Gastroesophageal sphincter (tissue), 3 donors: ENCODE measurements around the gene ARNT2.

Experiments
- EP300 ChIP-seq: sonication (generic); formaldehyde crosslinking; IDR thresholded peaks from one replicate; pipeline ENCODE4 v1.6.1; 2017; ENCODE audit warnings: antibody characterized with exemption, mild to moderate bottlenecking
- POLR2AphosphoS5 ChIP-seq: sonication (generic); formaldehyde crosslinking; IDR thresholded peaks from one replicate; pipeline ENCODE4 v1.6.1; 2017; ENCODE audit warnings: antibody characterized with exemption
- TF ChIP-seq, protein P1 (sequence below), 4 experiments: fragments of 200-600 bp in 2 of 4; fragments of 450-650 bp in 2 of 4; sonication (generic) in 1 of 4; IDR thresholded peaks; one replicate each; pipeline ENCODE4 v1.5.1; 2017 to 2019; ENCODE audit warnings: antibody characterized with exemption in 4 of 4, mild to moderate bottlenecking in 2 of 4, moderate library complexity in 2 of 4

DNA sequence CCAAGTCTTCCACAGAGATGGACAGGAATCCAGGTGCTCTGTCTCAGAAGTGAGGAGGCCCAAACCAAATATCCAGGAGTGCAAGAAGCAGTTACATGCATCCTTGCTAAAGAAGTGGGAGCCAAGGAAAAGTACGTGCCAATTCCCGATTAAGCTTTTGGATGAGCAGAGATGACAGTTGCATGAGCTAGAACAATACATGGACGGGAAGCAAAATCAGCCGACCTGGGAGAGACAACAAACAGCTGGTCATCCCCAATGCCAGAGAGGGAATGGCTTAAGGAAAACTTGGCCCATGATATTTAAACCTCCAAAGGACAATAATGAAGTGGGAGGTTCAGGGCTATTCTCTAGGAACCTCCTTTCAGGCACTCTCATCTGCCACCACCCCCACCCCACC is 204.9 kb downstream of the ARNT2 start:
- TF ChIP-seq, protein P1, sequence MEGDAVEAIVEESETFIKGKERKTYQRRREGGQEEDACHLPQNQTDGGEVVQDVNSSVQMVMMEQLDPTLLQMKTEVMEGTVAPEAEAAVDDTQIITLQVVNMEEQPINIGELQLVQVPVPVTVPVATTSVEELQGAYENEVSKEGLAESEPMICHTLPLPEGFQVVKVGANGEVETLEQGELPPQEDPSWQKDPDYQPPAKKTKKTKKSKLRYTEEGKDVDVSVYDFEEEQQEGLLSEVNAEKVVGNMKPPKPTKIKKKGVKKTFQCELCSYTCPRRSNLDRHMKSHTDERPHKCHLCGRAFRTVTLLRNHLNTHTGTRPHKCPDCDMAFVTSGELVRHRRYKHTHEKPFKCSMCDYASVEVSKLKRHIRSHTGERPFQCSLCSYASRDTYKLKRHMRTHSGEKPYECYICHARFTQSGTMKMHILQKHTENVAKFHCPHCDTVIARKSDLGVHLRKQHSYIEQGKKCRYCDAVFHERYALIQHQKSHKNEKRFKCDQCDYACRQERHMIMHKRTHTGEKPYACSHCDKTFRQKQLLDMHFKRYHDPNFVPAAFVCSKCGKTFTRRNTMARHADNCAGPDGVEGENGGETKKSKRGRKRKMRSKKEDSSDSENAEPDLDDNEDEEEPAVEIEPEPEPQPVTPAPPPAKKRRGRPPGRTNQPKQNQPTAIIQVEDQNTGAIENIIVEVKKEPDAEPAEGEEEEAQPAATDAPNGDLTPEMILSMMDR (IDR thresholded peaks at IDR 0.05): no peak
- TF ChIP-seq POLR2AphosphoS5 (no peak), EP300 (no peak)
